Measurements from ENCODE around the gene GAP43. TPM values are rescaled to one million over a fixed set of nuclear protein-coding genes. Genes with fewer than 3 reads are reported as not detected.

Gene GAP43
- total RNA-seq, 1 donor from 2014 or later: 42.9 TPM

DNA sequence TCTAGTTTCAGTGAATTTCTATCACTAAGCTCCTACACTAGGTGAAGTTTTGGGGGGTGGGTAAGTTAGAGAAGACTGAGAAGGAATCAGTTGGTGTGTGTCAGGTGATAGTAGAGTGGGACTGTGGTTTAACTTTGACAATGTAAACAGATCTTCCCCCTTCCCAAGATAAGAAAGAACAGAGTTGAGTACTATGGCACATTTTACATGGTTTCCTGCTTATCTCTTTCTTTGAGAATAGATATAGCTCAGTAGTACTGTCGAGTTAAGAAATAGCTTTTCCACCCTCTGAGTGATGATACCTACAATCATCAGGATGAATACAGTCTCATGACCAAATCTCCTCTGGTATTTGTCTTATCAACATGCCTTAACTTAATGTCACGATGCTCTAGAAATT, 42.8 kb downstream of the GAP43 start:
- H3K27ac Mint-ChIP-seq (ENCODE audit: unreplicated experiment): no peak overlapping the region
- H3K4me3 Mint-ChIP-seq: no peak overlapping the region

DNA sequence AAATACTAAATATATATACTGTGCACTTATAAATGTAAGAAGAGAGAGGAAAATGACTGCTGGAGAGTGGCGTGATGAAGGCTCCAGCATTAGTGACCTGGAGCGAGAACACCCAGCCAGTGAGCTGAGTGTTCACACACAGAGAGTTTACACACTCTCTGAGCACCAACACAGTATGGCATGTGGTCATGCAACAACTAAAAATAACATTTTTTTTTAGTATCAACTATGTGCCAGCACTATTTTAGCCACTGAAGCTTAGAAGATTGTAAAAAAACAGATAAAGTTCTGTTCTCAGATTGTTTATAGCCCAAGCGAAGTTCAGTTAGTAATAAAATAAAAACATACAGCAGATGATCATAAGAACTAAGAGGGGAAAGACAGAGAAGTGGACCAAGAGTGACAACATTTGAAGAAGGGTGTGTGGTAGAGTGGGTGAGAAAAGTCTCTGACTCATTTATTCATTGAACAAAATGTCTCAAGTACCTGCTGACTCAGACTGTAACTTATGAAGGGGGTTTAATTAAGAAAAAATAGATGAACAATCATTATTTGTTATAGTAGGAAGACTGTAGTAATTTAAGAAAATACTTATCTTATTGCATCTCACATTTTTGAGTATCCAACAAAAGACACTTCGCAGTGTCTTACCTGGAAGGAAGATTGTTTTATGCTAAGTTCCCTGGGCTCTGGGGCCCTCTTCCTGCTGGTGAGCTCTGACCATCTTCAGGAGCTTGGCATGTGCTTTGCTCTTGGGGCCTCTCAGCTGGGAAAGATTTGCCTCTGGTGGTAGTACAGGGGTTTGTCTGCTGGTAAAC, 43.8 kb downstream of the GAP43 start:
- DNase-seq (ENCODE audit: low read depth, low spot score): no peak
- Mint-ChIP-seq H3K4me1 (peaks cover 23% of the 10 kb centered on the region), H3K27ac (ENCODE audit: unreplicated experiment) (no peak overlapping the region)

More for the DNA sequence above, 42.8 kb downstream of the GAP43 start:
- Mint-ChIP-seq H3K27me3 (ENCODE audit: low read depth) (no peaks in the 10 kb centered on the region), H3K4me1 (peaks cover 31% of the 10 kb centered on the region), H3K9me3 (no peaks in the 10 kb centered on the region), H3K36me3 (ENCODE audit: low read depth) (no peaks in the 10 kb centered on the region)
- TF ChIP-seq, protein P1, sequence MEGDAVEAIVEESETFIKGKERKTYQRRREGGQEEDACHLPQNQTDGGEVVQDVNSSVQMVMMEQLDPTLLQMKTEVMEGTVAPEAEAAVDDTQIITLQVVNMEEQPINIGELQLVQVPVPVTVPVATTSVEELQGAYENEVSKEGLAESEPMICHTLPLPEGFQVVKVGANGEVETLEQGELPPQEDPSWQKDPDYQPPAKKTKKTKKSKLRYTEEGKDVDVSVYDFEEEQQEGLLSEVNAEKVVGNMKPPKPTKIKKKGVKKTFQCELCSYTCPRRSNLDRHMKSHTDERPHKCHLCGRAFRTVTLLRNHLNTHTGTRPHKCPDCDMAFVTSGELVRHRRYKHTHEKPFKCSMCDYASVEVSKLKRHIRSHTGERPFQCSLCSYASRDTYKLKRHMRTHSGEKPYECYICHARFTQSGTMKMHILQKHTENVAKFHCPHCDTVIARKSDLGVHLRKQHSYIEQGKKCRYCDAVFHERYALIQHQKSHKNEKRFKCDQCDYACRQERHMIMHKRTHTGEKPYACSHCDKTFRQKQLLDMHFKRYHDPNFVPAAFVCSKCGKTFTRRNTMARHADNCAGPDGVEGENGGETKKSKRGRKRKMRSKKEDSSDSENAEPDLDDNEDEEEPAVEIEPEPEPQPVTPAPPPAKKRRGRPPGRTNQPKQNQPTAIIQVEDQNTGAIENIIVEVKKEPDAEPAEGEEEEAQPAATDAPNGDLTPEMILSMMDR (conservative IDR thresholded peaks at IDR 0.05): no peak
- no peak for DNase-seq (ENCODE audit: low read depth, low spot score)

GRCh38 chr3:115667738-115668065, 44.4 kb downstream of the GAP43 start:
- TF ChIP-seq, protein P1 (conservative IDR thresholded peaks at IDR 0.05): no peak
- H3K36me3 Mint-ChIP-seq (ENCODE audit: low read depth): no peaks in the 10 kb centered on the region
- H3K27ac Mint-ChIP-seq (ENCODE audit: unreplicated experiment): no peak overlapping the region
- H3K4me3 Mint-ChIP-seq: no peak overlapping the region
- no peaks in the 10 kb centered on the region for H3K27me3 Mint-ChIP-seq (ENCODE audit: low read depth)
- peaks cover 18% of the 10 kb centered on the region for H3K4me1 Mint-ChIP-seq
- H3K9me3 Mint-ChIP-seq: no peaks in the 10 kb centered on the region
- DNase-seq (ENCODE audit: low read depth, low spot score): no peak

More for the DNA sequence above, 43.8 kb downstream of the GAP43 start:
- Mint-ChIP-seq H3K36me3 (ENCODE audit: low read depth) (no peaks in the 10 kb centered on the region), H3K4me3 (no peak overlapping the region), H3K27me3 (ENCODE audit: low read depth) (no peaks in the 10 kb centered on the region), H3K9me3 (no peaks in the 10 kb centered on the region)
- TF ChIP-seq, protein P1 (conservative IDR thresholded peaks at IDR 0.05): no peak

GRCh38 chr3:115670911-115671310, 47.6 kb downstream of the GAP43 start:
- no peaks in the 10 kb centered on the region for H3K36me3 Mint-ChIP-seq (ENCODE audit: low read depth)

GRCh38 chr3:115671761-115672455, 48.6 kb downstream of the GAP43 start:
- peaks cover 15% of the 10 kb centered on the region for H3K4me1 Mint-ChIP-seq
- H3K27ac Mint-ChIP-seq (ENCODE audit: unreplicated experiment): no peak overlapping the region
- no peaks in the 10 kb centered on the region for H3K27me3 Mint-ChIP-seq (ENCODE audit: low read depth)
- TF ChIP-seq, protein P1 (conservative IDR thresholded peaks at IDR 0.05): no peak
- no peak for DNase-seq (ENCODE audit: low read depth, low spot score)
- H3K9me3 Mint-ChIP-seq: peaks cover 8% of the 10 kb centered on the region
- no peak overlapping the region for H3K4me3 Mint-ChIP-seq
- H3K36me3 Mint-ChIP-seq (ENCODE audit: low read depth): no peaks in the 10 kb centered on the region

More at GRCh38 chr3:115670911-115671310, 47.6 kb downstream of the GAP43 start:
- TF ChIP-seq, protein P1 (conservative IDR thresholded peaks at IDR 0.05): no peak
- Mint-ChIP-seq H3K4me1 (peaks cover 16% of the 10 kb centered on the region), H3K9me3 (peaks cover 6% of the 10 kb centered on the region), H3K27me3 (ENCODE audit: low read depth) (no peaks in the 10 kb centered on the region), H3K4me3 (no peak overlapping the region), H3K27ac (ENCODE audit: unreplicated experiment) (no peak overlapping the region)
- no peak for DNase-seq (ENCODE audit: low read depth, low spot score)

Data from neural crest cell (in vitro differentiated cells).